H9 (cell line): ENCODE data around the gene GRID2IP. TPM values are rescaled to one million over a fixed set of nuclear protein-coding genes. Genes with fewer than 3 reads are reported as not detected.

Source experiments
- DNase-seq: peaks from one replicate; pipeline ENCODE4 v3.0.0-alpha.2; 2017
- H2AFZ ChIP-seq: one replicate; pipeline ENCODE4 v1.6.1; 2013; ENCODE audit warnings: mild to moderate bottlenecking, low read length, control low read depth, moderate library complexity
- H2AK5ac ChIP-seq: 2 replicates; pipeline ENCODE4 v1.6.1; 2013; ENCODE audit warnings: low read length, control low read depth, mixed read lengths; ENCODE audit not compliant: insufficient read length
- H2BK120ac ChIP-seq: one replicate; pipeline ENCODE4 v1.6.1; 2013; ENCODE audit warnings: low read depth, mild to moderate bottlenecking, low read length, control low read depth, inconsistent platforms; ENCODE audit not compliant: poor library complexity, severe bottlenecking
- H2BK12ac ChIP-seq: 2 replicates; pipeline ENCODE4 v1.6.1; 2013; ENCODE audit warnings: low read length, control low read depth, mixed read lengths, low read depth; ENCODE audit not compliant: insufficient read length
- H2BK15ac ChIP-seq: 2 replicates; pipeline ENCODE4 v1.6.1; 2013; ENCODE audit warnings: low read depth, low read length, control low read depth
- H2BK20ac ChIP-seq: one replicate; pipeline ENCODE4 v1.6.1; 2013; ENCODE audit warnings: low read depth, mild to moderate bottlenecking, low read length, control low read depth, inconsistent platforms; ENCODE audit not compliant: poor library complexity, severe bottlenecking
- H2BK5ac ChIP-seq: 2 replicates; pipeline ENCODE4 v1.6.1; 2013; ENCODE audit warnings: low read length, control low read depth, mixed read lengths; ENCODE audit not compliant: insufficient read length
- H3K14ac ChIP-seq: 2 replicates; pipeline ENCODE4 v1.6.1; 2013; ENCODE audit warnings: low read length, control low read depth; ENCODE audit not compliant: insufficient read depth
- H3K18ac ChIP-seq: 2 replicates; pipeline ENCODE4 v1.6.1; 2013; ENCODE audit warnings: low read depth, mild to moderate bottlenecking, mixed read lengths, low read length, control low read depth; ENCODE audit not compliant: insufficient read length
- H3K23ac ChIP-seq: 2 replicates; pipeline ENCODE4 v1.6.1; 2013; ENCODE audit warnings: low read length, control low read depth, mixed read lengths, low read depth; ENCODE audit not compliant: insufficient read length
- H3K23me2 ChIP-seq: 2 replicates; pipeline ENCODE4 v1.6.1; 2013; ENCODE audit warnings: low read depth, mild to moderate bottlenecking, mixed read lengths, low read length, control low read depth; ENCODE audit not compliant: insufficient read length, poor library complexity, severe bottlenecking
- H3K27ac ChIP-seq: 2 replicates; pipeline ENCODE4 v1.5.1; 2013; ENCODE audit warnings: low read length, control low read depth, mixed read lengths, low read depth; ENCODE audit not compliant: insufficient read length
- H3K27me3 ChIP-seq: 2 replicates; pipeline ENCODE4 v1.6.1; 2013; ENCODE audit warnings: low read length, control low read depth, inconsistent platforms; ENCODE audit not compliant: insufficient read depth
- H3K4ac ChIP-seq: 2 replicates; pipeline ENCODE4 v1.6.1; 2013; ENCODE audit warnings: low read depth, mild to moderate bottlenecking, control low read depth, inconsistent platforms, low read length, moderate library complexity
- H3K4me1 ChIP-seq: 2 replicates; pipeline ENCODE4 v1.6.1; 2013; ENCODE audit warnings: low read length, control low read depth, inconsistent platforms; ENCODE audit not compliant: insufficient read depth
- H3K4me2 ChIP-seq: 2 replicates; pipeline ENCODE4 v1.6.1; 2013; ENCODE audit warnings: low read length, control low read depth, mixed read lengths; ENCODE audit not compliant: insufficient read length, insufficient read depth
- H3K56ac ChIP-seq: 2 replicates; pipeline ENCODE4 v1.6.1; 2013; ENCODE audit warnings: low read depth, mild to moderate bottlenecking, mixed read lengths, low read length, control low read depth; ENCODE audit not compliant: insufficient read length
- H3K79me1 ChIP-seq: 2 replicates; pipeline ENCODE4 v1.6.1; 2013; ENCODE audit warnings: low read depth, mild to moderate bottlenecking, moderate library complexity, low read length, control low read depth, inconsistent platforms; ENCODE audit not compliant: insufficient read depth, poor library complexity, severe bottlenecking
- H3K79me2 ChIP-seq: 2 replicates; pipeline ENCODE4 v1.6.1; 2013; ENCODE audit warnings: low read length, control low read depth, inconsistent platforms; ENCODE audit not compliant: insufficient read depth
- H3K9ac ChIP-seq: 2 replicates; pipeline ENCODE4 v1.6.1; 2013; ENCODE audit warnings: low read length, control low read depth, mixed read lengths; ENCODE audit not compliant: insufficient read length; ENCODE audit errors: extremely low read depth
- H3K9me3 ChIP-seq: one replicate; pipeline ENCODE4 v1.6.1; 2013; ENCODE audit warnings: low read depth, low read length, inconsistent platforms; ENCODE audit not compliant: control insufficient read depth
- H3T11ph ChIP-seq: one replicate; pipeline ENCODE4 v1.6.1; 2013; ENCODE audit warnings: mild to moderate bottlenecking, low read length, control low read depth, inconsistent platforms
- H4K20me1 ChIP-seq: one replicate; pipeline ENCODE4 v1.6.1; 2013; ENCODE audit not compliant: control insufficient read depth, insufficient read length, insufficient read depth
- H4K5ac ChIP-seq: 2 replicates; pipeline ENCODE4 v1.6.1; 2013; ENCODE audit warnings: low read depth, mild to moderate bottlenecking, mixed read lengths, low read length, control low read depth; ENCODE audit not compliant: insufficient read length
- H4K8ac ChIP-seq: replicated peaks from 2 replicates; pipeline ENCODE4 v1.6.1; 2013; ENCODE audit warnings: low read length, control low read depth, mixed read lengths, low read depth; ENCODE audit not compliant: insufficient read length
- H4K91ac ChIP-seq: 2 replicates; pipeline ENCODE4 v1.6.1; 2013; ENCODE audit warnings: low read depth, mild to moderate bottlenecking, moderate library complexity, mixed read lengths, low read length, control low read depth; ENCODE audit not compliant: insufficient read length
- H3K27ac Mint-ChIP-seq, 3 experiments: 2 replicates in 2 of 3; 3 replicates in 1 of 3; pipeline ENCODE4 v1.8.0; 2020 to 2021; ENCODE audit warnings: mixed read lengths in 3 of 3, mild to moderate bottlenecking in 1 of 3, moderate library complexity in 1 of 3
- H3K27me3 Mint-ChIP-seq: 2 replicates; pipeline ENCODE4 v1.8.0; 2021; ENCODE audit warnings: low read depth, mild to moderate bottlenecking, moderate library complexity, mixed read lengths
- H3K36me3 Mint-ChIP-seq, 3 experiments: 2 replicates in 2 of 3; 3 replicates in 1 of 3; pipeline ENCODE4 v1.8.0; 2020 to 2021; ENCODE audit warnings: low read depth in 3 of 3, mixed read lengths in 3 of 3; ENCODE audit not compliant: insufficient read depth in 1 of 3
- H3K4me1 Mint-ChIP-seq, 2 experiments: 2 replicates each; pipeline ENCODE4 v1.8.0; 2020; ENCODE audit warnings: mixed read lengths in 2 of 2
- H3K4me3 Mint-ChIP-seq, 2 experiments: 2 replicates in 1 of 2; 3 replicates in 1 of 2; pipeline ENCODE4 v1.8.0; 2020 to 2021; ENCODE audit warnings: mild to moderate bottlenecking in 2 of 2, mixed read lengths in 2 of 2, moderate library complexity in 1 of 2
- H3K9me3 Mint-ChIP-seq, 2 experiments: 2 replicates in 1 of 2; 3 replicates in 1 of 2; pipeline ENCODE4 v1.8.0; 2020; ENCODE audit warnings: mild to moderate bottlenecking in 2 of 2, mixed read lengths in 2 of 2, moderate library complexity in 1 of 2
- CTCF ChIP-seq: fragments of 200-600 bp; sonication (generic); conservative IDR thresholded peaks from 3 replicates; pipeline ENCODE4 v1.8.0; 2021; ENCODE audit warnings: antibody characterized with exemption, mild to moderate bottlenecking
- WGBS: extraction: QIAGEN DNeasy Blood & Tissue Kit; methylation state at CpG from one replicate; pipeline ENCODE4 v1.1.7; 2013; ENCODE audit warnings: missing lambda C conversion rate, low lambda C conversion rate, mixed read lengths; ENCODE audit not compliant: insufficient read length; ENCODE audit errors: extremely low coverage; 5-methylcytosine and 5-hydroxymethylcytosine counted together
- total RNA-seq: library from RNA; stranded (reverse); gene quantifications from 2 replicates; pipeline ENCODE4 v1.2.1, GENCODE V29; 2021

The GRID2IP gene
- total RNA-seq, 1 experiment from 2014 or later: 1.7 TPM

GRCh38 chr7:6526997-6527378, 24.3 kb downstream of the GRID2IP start:
- no peak overlapping the region for H4K5ac ChIP-seq
- H3K27ac ChIP-seq: no peak overlapping the region
- no peaks in the 10 kb centered on the region for H3K4me1 ChIP-seq
- H3K23ac ChIP-seq: no peak overlapping the region
- no peak overlapping the region for H2BK12ac ChIP-seq
- H3K4me2 ChIP-seq: peak overlapping the region; percentile 32
- TF ChIP-seq CTCF: no peak
- H3K36me3 Mint-ChIP-seq: no peaks in the 10 kb centered on the region
- H3K14ac ChIP-seq: no peak overlapping the region
- peaks cover 72% of the 10 kb centered on the region for H3K27me3 Mint-ChIP-seq
- H3K27me3 ChIP-seq: peaks cover 4% of the 10 kb centered on the region; the same call in 1 of the 2 replicates
- no peak overlapping the region for H2BK15ac ChIP-seq
- H3K79me1 ChIP-seq: no peaks in the 10 kb centered on the region
- peaks cover 16% of the 10 kb centered on the region for H3K23me2 ChIP-seq
- no peaks in the 10 kb centered on the region for H3K9me3 ChIP-seq
- peaks cover 17 to 24% of the 10 kb centered on the region in 2 experiments for H3K4me1 Mint-ChIP-seq
- no peak overlapping the region for H3T11ph ChIP-seq
- H4K8ac ChIP-seq: no peak overlapping the region
- no peaks in the 10 kb centered on the region for H4K20me1 ChIP-seq
- peak overlapping the region; percentile 65 to 81 for H3K4me3 Mint-ChIP-seq
- no peak overlapping the region for H3K27ac Mint-ChIP-seq
- H3K9me3 Mint-ChIP-seq: no peaks in the 10 kb centered on the region
- H2AFZ ChIP-seq: no peak overlapping the region
- WGBS: no CpG with 5 or more reads among the region's 12 CpGs
- no peak overlapping the region for H2BK120ac ChIP-seq
- no peak overlapping the region for H2AK5ac ChIP-seq
- no peak for DNase-seq
- no peaks in the 10 kb centered on the region for H3K79me2 ChIP-seq
- no peak overlapping the region for H3K9ac ChIP-seq
- no peak overlapping the region for H2BK5ac ChIP-seq
- H3K4ac ChIP-seq: no peak overlapping the region
- no peak overlapping the region for H4K91ac ChIP-seq
- no peak overlapping the region for H3K18ac ChIP-seq
- no peak overlapping the region for H3K56ac ChIP-seq
- no peak overlapping the region for H2BK20ac ChIP-seq
